GM23338 (cell line): Measurements from ENCODE around the gene FBXW2. TPM values are rescaled to one million over a fixed set of nuclear protein-coding genes. Genes with fewer than 3 reads are reported as not detected.

Source experiments
- ATAC-seq: fragments of 200-7000 bp; cut with Tn5 transposase; 3 replicates; pipeline ENCODE4 v1.9.1; 2020
- DNase-seq: peaks from one replicate; pipeline ENCODE4 v3.0.0-alpha.2; 2015; ENCODE audit warnings: low spot score
- H2AFZ ChIP-seq: fragments of 200-600 bp; sonication (generic); 2 replicates; pipeline ENCODE4 v1.8.0; 2016; ENCODE audit warnings: antibody characterized with exemption, mild to moderate bottlenecking, moderate library complexity
- H3F3A ChIP-seq: fragments of 200-600 bp; sonication (generic); replicated peaks from 2 replicates; pipeline ENCODE4 v1.8.0; 2017; ENCODE audit warnings: antibody characterized with exemption, mixed run types, low read depth
- H3K27ac ChIP-seq: fragments of 200-600 bp; sonication (generic); 2 replicates; pipeline ENCODE4 v1.6.1; 2016; ENCODE audit warnings: low read depth
- H3K27me3 ChIP-seq: fragments of 200-600 bp; sonication (generic); 2 replicates; pipeline ENCODE4 v1.8.0; 2016; ENCODE audit warnings: mild to moderate bottlenecking, mixed run types, moderate library complexity; ENCODE audit not compliant: insufficient read depth
- H3K36me3 ChIP-seq: fragments of 200-600 bp; sonication (generic); 2 replicates; pipeline ENCODE4 v1.8.0; 2016; ENCODE audit warnings: mild to moderate bottlenecking; ENCODE audit not compliant: insufficient read depth
- H3K4me1 ChIP-seq: fragments of 200-600 bp; sonication (generic); 2 replicates; pipeline ENCODE4 v1.8.0; 2016; ENCODE audit warnings: mild to moderate bottlenecking, moderate library complexity; ENCODE audit not compliant: insufficient read depth
- H3K4me2 ChIP-seq: fragments of 200-600 bp; sonication (generic); 2 replicates; pipeline ENCODE4 v1.7.1; 2017; ENCODE audit warnings: mixed run types
- H3K4me3 ChIP-seq: fragments of 200-600 bp; sonication (generic); 2 replicates; pipeline ENCODE4 v1.6.1; 2016; ENCODE audit warnings: mixed run types
- H3K79me2 ChIP-seq: fragments of 200-600 bp; sonication (generic); replicated peaks from 2 replicates; pipeline ENCODE4 v1.8.0; 2017; ENCODE audit warnings: mild to moderate bottlenecking; ENCODE audit not compliant: insufficient read depth
- H3K9me2 ChIP-seq: fragments of 200-600 bp; sonication (generic); 2 replicates; pipeline ENCODE4 v1.8.0; 2017; ENCODE audit not compliant: insufficient read depth
- H4K20me1 ChIP-seq: fragments of 200-600 bp; sonication (generic); replicated peaks from 2 replicates; pipeline ENCODE4 v1.8.0; 2017; ENCODE audit warnings: mild to moderate bottlenecking; ENCODE audit not compliant: insufficient read depth
- H3K27ac Mint-ChIP-seq: 2 replicates; pipeline ENCODE4 v1.8.0; 2020; ENCODE audit warnings: inconsistent platforms, mild to moderate bottlenecking, moderate library complexity, mixed read lengths
- H3K27me3 Mint-ChIP-seq: 3 replicates; pipeline ENCODE4 v1.8.0; 2022; ENCODE audit warnings: low read depth, mild to moderate bottlenecking, moderate library complexity, mixed read lengths, inconsistent platforms; ENCODE audit not compliant: insufficient read depth, poor library complexity
- H3K36me3 Mint-ChIP-seq: 3 replicates; pipeline ENCODE4 v1.8.0; 2021; ENCODE audit warnings: low read depth, mild to moderate bottlenecking, inconsistent platforms, moderate library complexity, mixed read lengths
- H3K4me1 Mint-ChIP-seq: 3 replicates; pipeline ENCODE4 v1.8.0; 2020; ENCODE audit warnings: mild to moderate bottlenecking, inconsistent platforms, mixed read lengths
- H3K4me3 Mint-ChIP-seq: 3 replicates; pipeline ENCODE4 v1.8.0; 2021; ENCODE audit warnings: moderate library complexity, mild to moderate bottlenecking, inconsistent platforms, mixed read lengths
- H3K9me3 Mint-ChIP-seq: 3 replicates; pipeline ENCODE4 v1.8.0; 2020; ENCODE audit warnings: moderate library complexity, mild to moderate bottlenecking, inconsistent platforms, mixed read lengths
- CREB1 ChIP-seq: fragments of 250-450 bp; sonication (Bioruptor Pico); IDR thresholded peaks from 2 replicates; pipeline ENCODE4 v1.5.0; 2020; ENCODE audit warnings: low read depth, mild to moderate bottlenecking, moderate library complexity
- EZH2phosphoT487 ChIP-seq: fragments of 200-600 bp; sonication (generic); IDR thresholded peaks from one replicate; pipeline ENCODE4 v1.8.1; 2018; ENCODE audit warnings: antibody characterized with exemption; ENCODE audit not compliant: unreplicated experiment
- JUNB ChIP-seq: IDR thresholded peaks from one replicate; pipeline ENCODE4 v1.6.1; 2016; ENCODE audit warnings: antibody characterized with exemption; ENCODE audit not compliant: unreplicated experiment
- POLR2AphosphoS5 ChIP-seq: IDR thresholded peaks from 2 replicates; pipeline ENCODE4 v1.6.1; 2016; ENCODE audit warnings: antibody characterized with exemption, low read depth
- ZNF114 ChIP-seq: fragments of 250-450 bp; sonication (Bioruptor Pico); IDR thresholded peaks from 2 replicates; pipeline ENCODE4 v1.5.0; 2020; ENCODE audit warnings: mild to moderate bottlenecking, moderate library complexity
- polyA plus RNA-seq: library from polyadenylated mRNA; unstranded; fragments of >200 nt; fragmentation: Nextera tagmentation; extraction: Ambion mirVana; gene quantifications from 2 replicates; pipeline ENCODE4 v1.2.1, GENCODE V29; 2016
- total RNA-seq: library from RNA; depleted of rRNA; stranded (reverse); fragments of >200 nt; shearing (Covaris generic); gene quantifications from 2 replicates; pipeline ENCODE4 v1.2.3, GENCODE V29; 2014
- TF ChIP-seq, protein P1 (sequence below): fragments of 250-450 bp; sonication (Bioruptor Pico); IDR thresholded peaks from 2 replicates; pipeline ENCODE4 v1.5.0; 2020; ENCODE audit warnings: mild to moderate bottlenecking, moderate library complexity
- TF ChIP-seq, protein P2 (sequence below), 2 experiments: fragments of 200-600 bp in 1 of 2; sonication (generic) in 1 of 2; conservative IDR thresholded peaks; 2 replicates each; pipeline versions ENCODE4 v1.5.1 to v1.6.1; 2016 to 2017; ENCODE audit warnings: antibody characterized with exemption in 2 of 2, low read depth in 2 of 2, mild to moderate bottlenecking in 2 of 2, moderate library complexity in 1 of 2
- TF ChIP-seq, protein P3 (sequence below): IDR thresholded peaks from one replicate; pipeline ENCODE4 v1.6.1; 2018; ENCODE audit warnings: antibody characterized with exemption; ENCODE audit not compliant: unreplicated experiment

The FBXW2 gene
- total and polyA plus RNA-seq, 2 experiments from 2014 or later: 10.0 to 55.2 TPM

DNA sequence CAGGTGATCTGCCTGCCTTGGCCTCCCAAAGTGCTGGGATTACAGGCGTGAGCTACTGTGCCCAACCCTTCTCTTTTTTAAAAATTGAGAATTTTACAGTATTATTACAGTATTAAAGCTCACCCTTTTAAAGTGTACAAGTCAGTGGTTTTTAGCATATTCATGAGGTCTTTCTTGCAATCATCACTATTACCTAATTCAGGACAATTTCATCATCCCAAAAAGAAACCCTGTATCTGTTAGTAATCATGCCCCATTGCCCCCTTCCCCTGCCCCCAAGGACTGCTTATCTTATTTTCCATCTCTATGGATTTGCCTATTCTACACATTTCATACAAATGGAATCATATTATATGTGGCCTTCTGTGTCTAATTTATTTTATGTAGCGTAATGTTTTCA, 56.3 kb downstream of the FBXW2 start:
- Mint-ChIP-seq H3K27me3 (no peaks in the 10 kb centered on the region), H3K4me1 (no peaks in the 10 kb centered on the region; the same call in 1 of the 3 replicates), H3K9me3 (no peaks in the 10 kb centered on the region), H3K36me3 (no peaks in the 10 kb centered on the region), H3K27ac (no peak overlapping the region), H3K4me3 (no peak overlapping the region)
- Histone ChIP-seq H3K36me3 (no peaks in the 10 kb centered on the region), H3K27me3 (no peaks in the 10 kb centered on the region), H3K27ac (no peak overlapping the region), H3K4me2 (no peak overlapping the region), H3K4me3 (no peak overlapping the region), H3F3A (no peaks in the 10 kb centered on the region), H3K9me2 (0 out of 2 replicates have a peak, but pooled peaks cover 8% of the 10 kb centered on the region), H4K20me1 (no peaks in the 10 kb centered on the region), H3K4me1 (no peaks in the 10 kb centered on the region), H2AFZ (no peak overlapping the region), H3K79me2 (no peaks in the 10 kb centered on the region)
- ATAC-seq: no peak
- no peak for DNase-seq
- no peak for TF ChIP-seq ZNF114
- TF ChIP-seq EZH2phosphoT487: no peak
- TF ChIP-seq, protein P1, sequence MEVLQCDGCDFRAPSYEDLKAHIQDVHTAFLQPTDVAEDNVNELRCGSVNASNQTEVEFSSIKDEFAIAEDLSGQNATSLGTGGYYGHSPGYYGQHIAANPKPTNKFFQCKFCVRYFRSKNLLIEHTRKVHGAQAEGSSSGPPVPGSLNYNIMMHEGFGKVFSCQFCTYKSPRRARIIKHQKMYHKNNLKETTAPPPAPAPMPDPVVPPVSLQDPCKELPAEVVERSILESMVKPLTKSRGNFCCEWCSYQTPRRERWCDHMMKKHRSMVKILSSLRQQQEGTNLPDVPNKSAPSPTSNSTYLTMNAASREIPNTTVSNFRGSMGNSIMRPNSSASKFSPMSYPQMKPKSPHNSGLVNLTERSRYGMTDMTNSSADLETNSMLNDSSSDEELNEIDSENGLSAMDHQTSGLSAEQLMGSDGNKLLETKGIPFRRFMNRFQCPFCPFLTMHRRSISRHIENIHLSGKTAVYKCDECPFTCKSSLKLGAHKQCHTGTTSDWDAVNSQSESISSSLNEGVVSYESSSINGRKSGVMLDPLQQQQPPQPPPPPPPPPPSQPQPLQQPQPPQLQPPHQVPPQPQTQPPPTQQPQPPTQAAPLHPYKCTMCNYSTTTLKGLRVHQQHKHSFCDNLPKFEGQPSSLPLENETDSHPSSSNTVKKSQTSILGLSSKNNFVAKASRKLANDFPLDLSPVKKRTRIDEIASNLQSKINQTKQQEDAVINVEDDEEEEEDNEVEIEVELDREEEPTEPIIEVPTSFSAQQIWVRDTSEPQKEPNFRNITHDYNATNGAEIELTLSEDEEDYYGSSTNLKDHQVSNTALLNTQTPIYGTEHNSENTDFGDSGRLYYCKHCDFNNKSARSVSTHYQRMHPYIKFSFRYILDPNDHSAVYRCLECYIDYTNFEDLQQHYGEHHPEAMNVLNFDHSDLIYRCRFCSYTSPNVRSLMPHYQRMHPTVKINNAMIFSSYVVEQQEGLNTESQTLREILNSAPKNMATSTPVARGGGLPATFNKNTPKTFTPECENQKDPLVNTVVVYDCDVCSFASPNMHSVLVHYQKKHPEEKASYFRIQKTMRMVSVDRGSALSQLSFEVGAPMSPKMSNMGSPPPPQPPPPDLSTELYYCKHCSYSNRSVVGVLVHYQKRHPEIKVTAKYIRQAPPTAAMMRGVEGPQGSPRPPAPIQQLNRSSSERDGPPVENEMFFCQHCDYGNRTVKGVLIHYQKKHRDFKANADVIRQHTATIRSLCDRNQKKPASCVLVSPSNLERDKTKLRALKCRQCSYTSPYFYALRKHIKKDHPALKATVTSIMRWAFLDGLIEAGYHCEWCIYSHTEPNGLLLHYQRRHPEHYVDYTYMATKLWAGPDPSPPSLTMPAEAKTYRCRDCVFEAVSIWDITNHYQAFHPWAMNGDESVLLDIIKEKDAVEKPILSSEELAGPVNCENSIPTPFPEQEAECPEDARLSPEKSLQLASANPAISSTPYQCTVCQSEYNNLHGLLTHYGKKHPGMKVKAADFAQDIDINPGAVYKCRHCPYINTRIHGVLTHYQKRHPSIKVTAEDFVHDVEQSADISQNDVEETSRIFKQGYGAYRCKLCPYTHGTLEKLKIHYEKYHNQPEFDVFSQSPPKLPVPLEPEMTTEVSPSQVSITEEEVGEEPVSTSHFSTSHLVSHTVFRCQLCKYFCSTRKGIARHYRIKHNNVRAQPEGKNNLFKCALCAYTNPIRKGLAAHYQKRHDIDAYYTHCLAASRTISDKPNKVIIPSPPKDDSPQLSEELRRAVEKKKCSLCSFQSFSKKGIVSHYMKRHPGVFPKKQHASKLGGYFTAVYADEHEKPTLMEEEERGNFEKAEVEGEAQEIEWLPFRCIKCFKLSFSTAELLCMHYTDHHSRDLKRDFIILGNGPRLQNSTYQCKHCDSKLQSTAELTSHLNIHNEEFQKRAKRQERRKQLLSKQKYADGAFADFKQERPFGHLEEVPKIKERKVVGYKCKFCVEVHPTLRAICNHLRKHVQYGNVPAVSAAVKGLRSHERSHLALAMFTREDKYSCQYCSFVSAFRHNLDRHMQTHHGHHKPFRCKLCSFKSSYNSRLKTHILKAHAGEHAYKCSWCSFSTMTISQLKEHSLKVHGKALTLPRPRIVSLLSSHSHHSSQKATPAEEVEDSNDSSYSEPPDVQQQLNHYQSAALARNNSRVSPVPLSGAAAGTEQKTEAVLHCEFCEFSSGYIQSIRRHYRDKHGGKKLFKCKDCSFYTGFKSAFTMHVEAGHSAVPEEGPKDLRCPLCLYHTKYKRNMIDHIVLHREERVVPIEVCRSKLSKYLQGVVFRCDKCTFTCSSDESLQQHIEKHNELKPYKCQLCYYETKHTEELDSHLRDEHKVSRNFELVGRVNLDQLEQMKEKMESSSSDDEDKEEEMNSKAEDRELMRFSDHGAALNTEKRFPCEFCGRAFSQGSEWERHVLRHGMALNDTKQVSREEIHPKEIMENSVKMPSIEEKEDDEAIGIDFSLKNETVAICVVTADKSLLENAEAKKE (CRISPR knock-in tag): no peak
- TF ChIP-seq, protein P2, sequence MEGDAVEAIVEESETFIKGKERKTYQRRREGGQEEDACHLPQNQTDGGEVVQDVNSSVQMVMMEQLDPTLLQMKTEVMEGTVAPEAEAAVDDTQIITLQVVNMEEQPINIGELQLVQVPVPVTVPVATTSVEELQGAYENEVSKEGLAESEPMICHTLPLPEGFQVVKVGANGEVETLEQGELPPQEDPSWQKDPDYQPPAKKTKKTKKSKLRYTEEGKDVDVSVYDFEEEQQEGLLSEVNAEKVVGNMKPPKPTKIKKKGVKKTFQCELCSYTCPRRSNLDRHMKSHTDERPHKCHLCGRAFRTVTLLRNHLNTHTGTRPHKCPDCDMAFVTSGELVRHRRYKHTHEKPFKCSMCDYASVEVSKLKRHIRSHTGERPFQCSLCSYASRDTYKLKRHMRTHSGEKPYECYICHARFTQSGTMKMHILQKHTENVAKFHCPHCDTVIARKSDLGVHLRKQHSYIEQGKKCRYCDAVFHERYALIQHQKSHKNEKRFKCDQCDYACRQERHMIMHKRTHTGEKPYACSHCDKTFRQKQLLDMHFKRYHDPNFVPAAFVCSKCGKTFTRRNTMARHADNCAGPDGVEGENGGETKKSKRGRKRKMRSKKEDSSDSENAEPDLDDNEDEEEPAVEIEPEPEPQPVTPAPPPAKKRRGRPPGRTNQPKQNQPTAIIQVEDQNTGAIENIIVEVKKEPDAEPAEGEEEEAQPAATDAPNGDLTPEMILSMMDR (conservative IDR thresholded peaks at IDR 0.05; ENCODE audit: low read depth in 2 of 2): no peak
- TF ChIP-seq, protein P3, sequence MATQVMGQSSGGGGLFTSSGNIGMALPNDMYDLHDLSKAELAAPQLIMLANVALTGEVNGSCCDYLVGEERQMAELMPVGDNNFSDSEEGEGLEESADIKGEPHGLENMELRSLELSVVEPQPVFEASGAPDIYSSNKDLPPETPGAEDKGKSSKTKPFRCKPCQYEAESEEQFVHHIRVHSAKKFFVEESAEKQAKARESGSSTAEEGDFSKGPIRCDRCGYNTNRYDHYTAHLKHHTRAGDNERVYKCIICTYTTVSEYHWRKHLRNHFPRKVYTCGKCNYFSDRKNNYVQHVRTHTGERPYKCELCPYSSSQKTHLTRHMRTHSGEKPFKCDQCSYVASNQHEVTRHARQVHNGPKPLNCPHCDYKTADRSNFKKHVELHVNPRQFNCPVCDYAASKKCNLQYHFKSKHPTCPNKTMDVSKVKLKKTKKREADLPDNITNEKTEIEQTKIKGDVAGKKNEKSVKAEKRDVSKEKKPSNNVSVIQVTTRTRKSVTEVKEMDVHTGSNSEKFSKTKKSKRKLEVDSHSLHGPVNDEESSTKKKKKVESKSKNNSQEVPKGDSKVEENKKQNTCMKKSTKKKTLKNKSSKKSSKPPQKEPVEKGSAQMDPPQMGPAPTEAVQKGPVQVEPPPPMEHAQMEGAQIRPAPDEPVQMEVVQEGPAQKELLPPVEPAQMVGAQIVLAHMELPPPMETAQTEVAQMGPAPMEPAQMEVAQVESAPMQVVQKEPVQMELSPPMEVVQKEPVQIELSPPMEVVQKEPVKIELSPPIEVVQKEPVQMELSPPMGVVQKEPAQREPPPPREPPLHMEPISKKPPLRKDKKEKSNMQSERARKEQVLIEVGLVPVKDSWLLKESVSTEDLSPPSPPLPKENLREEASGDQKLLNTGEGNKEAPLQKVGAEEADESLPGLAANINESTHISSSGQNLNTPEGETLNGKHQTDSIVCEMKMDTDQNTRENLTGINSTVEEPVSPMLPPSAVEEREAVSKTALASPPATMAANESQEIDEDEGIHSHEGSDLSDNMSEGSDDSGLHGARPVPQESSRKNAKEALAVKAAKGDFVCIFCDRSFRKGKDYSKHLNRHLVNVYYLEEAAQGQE: no peak
- no peak for TF ChIP-seq CREB1 (CRISPR knock-in tag)
- no peak for TF ChIP-seq JUNB
- no peak for TF ChIP-seq POLR2AphosphoS5
